GM21786 (cell line): ENCODE results near the gene NCKAP5.

Source experiments
- ATAC-seq: cut with Tn5 transposase; IDR thresholded peaks from one replicate; pipeline ENCODE4 v1.9.1; 2021; ENCODE audit not compliant: unreplicated experiment

Gene NCKAP5

DNA sequence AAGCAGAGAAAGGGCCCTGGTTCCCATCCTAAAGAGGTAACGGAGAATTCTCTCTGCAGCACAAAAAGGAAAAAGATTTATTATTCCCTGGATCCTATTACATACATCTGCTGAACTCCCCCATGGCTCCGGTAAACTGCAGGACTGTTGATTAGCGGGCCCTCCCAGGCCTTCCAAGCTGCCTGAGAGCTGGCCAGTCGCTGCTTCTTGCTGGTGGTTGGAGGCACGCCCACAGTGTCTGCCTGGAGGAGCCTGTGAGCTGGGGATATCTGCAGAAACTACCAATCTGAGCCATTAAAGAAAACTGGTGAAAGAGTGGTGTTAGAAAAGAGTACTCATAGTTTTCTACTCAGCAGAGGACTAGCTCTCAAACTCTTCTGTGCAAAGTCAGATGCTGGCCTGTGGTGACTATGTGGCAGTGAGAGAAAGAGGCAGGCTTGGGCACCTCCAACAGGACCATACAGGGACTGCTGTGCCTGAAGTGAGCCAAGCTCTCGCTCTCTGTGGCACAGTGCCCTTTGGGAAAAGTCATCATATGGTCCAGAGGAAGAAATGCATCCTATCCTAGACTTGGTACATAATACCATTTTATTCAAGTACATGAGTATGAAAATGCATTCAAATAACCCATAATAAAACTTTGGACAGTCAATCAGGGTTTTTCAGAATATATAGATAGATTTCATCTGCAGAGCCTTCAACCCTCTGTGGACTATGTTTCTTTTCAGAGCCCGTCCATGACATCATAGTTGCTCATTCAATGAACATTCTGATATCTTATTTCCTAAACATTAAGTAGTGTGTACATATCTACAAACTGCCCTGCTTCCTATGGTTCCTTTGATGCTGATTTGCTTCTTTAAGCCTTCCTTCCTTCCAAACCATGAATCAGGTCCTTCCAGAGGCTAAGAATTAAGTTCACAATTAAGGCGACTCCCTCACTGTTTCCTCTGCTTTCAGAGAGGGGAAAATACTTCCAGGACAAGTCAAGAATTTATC lies 656.2 kb downstream of the NCKAP5 start:
- ATAC-seq, result no peak

DNA sequence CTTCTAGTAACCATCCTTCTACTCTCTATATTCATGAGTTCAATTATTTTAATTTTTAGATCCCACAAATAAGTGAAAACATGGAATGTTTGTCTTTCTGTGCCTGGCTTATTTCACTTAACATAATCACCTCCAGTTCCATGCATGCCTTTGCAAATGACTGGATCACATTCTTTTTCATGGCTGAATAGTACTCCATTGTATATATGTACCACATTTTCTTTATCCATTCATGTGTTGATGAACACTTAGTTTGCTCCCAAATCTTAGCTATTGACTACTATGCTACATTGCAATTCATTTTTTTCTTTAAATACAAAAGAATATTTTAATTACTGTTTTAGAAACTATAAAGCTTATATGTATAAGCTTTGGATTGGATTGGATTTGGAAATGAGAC lies 657.8 kb downstream of the NCKAP5 start:
- ATAC-seq, result no peak

DNA sequence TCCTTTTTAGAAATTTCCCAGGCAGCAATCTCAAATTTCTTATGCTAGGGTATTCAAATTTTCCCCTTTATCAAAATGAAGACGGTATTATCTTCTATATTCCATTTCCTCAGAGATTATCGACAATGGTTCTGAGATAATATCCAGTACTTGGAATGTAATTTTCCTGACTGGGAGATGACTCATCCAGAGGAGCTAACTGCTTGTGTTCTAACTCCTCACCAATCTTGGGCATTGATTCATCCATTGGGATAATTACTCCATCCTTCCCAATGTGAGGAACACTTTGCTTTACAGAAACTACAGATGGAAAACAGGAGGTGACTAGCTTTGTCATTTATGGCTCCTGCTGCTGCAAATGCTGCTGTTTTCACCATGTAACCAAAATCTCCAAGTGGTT lies 658.8 kb downstream of the NCKAP5 start:
- ATAC-seq, result no peak

DNA sequence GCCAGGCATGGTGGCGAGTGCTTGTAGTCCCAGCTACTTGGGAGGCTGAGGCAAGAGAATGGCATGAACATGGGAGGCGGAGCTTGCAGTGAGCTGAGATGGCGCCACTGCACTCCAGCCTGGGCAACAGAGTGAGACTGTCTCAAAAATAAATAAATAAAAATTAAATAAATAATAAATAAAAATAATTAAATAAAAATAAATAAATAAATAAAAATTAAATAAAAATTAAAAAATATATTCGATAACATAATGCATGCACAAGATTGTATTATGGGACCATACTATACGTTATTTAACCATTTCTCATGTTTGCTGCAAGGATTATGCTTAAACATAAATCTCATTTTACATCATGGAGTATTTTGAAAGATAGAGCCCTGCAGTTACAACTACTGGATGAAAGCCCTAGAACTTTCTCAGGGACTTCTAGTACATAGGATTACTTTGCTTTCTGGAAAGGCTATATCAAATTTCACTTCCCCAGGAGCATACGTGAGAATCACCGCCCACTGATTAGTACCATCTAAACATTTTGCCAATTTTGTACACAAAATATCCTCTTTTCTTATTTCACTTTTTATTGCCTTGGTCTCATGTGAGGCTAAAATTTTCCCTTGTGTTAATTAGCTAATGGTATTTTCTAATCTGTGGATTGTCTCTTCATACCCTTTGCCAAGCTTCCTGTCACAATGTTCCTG lies 664.0 kb downstream of the NCKAP5 start:
- no peak for ATAC-seq

DNA sequence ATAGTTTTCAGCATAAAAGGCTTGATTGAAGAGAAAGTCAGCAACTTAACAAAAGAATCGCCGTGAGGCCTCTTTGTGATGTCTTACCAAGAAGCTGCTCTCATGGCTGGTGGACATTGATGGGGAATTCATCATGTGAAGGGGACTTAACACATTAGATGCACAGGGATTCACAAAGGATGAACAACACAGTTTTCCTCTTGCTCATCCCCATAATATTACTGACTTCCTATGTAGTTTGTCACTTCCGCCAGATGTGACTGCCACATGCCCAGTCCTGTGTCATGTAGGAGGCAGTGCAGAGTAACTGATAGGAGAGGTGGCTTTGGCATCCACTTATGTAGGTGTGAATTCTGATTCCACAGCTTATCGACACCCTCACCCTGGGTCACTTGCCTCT lies 665.6 kb downstream of the NCKAP5 start:
- no peak for ATAC-seq

DNA sequence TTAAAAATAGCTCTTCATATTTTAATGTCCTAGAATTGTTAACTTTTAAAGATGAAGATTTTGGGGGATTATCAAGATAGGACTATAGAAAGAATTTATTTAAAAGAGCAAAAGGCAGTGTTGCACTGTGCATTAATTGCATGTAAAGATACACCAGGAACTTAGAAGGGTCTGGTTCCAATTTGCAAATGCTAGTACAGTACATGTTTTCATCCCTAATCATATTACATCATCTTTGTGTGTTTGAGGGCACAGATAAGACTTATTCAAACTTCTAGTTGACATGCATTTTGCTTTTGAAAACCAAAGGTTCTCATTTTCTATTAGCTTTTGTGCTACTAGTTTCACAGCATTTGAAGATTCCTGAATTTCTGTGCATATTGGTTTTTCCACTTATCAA lies 666.6 kb downstream of the NCKAP5 start:
- no peak for ATAC-seq

DNA sequence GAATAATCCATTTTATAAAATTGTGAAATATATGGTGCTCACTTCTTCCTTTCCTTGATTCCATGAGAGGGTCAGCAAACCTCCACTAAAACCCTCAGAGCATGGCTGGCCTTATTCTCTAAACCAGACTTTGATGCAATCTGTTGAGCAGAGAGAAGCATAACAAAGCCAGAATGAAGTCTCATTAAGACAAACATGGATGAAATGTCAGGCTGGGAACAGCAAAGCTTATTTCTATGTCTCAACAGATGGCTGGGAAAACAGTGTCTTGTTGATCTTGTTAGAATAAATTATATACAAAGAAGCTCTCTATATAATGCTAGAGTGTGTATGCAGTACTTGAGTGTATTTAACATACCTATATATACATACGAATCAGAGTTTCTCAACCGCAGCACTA lies 671.2 kb downstream of the NCKAP5 start:
- ATAC-seq, result no peak

DNA sequence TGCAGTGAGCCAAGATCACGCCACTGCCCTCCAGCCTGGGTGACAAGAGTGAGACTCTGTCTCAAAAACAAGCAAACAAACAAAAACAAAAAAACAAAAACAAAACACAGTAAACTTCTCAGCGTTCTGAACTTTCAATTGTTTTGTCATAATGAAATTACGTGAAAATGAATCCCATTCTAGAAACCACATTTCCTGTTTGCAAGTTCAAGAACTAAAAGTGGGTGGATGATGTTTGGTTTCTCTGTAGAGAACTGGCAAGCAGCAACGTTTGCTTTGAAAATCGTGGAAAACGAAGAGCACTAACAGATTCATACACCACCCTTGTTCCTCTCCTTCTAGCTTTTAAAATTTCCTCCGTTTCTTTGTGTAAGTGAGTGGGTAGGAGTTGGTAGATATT lies 672.2 kb downstream of the NCKAP5 start:
- no peak for ATAC-seq

DNA sequence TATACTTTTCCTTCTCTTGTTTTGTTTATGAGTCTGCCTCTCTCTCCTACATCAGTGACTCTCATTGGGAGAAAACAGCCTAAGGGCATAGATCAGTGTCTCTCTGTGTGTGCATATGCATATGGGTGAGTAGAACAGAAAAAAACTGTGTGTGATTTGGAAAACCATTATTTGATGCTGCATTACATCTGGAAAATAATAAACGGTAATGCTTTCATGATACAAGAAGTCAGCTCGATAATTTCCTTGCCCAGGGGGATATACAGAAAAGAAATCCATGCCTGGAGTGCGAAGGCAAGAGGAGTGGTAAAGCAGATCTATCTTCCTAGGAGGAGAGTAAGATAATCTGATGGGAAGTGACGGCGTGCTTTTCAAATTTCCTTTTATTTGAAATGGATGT lies 676.8 kb downstream of the NCKAP5 start:
- no peak for ATAC-seq

DNA sequence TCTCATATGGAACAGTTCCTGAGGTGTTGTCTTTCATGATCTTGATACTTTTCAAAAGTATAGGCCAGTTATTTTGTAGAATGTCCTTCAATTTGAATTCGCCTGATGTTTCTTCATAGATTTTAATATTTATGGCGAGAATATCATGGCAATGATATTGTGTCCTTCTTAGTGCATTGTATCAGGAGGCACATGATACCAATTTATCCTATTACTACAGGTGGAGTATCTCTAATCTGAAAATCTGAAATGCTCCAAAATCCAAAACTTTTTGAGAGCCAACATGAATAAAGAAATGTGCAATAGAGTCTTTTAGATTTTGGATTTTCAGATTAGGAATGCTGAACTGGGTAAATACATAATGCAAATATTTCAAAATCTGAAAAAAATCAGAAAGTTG lies 681.7 kb downstream of the NCKAP5 start:
- ATAC-seq, result no peak

DNA sequence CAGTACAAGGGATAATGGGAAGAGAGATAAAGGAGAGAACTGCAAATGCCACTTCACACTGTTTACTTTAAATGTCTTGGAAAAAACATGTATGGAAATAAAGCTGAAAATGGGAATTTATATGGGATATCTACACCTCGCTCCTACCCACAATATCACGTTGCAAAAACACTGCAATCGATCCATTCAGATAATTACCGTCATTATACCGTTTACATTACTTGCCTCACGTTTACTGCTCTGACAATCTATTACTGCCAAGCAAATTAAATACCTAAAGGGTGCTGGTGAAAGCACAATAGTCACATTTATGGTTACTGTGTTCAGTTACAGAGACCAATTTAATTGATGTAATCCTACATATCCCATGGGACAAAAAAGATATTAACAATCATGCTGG lies 683.6 kb downstream of the NCKAP5 start:
- ATAC-seq, result no peak

DNA sequence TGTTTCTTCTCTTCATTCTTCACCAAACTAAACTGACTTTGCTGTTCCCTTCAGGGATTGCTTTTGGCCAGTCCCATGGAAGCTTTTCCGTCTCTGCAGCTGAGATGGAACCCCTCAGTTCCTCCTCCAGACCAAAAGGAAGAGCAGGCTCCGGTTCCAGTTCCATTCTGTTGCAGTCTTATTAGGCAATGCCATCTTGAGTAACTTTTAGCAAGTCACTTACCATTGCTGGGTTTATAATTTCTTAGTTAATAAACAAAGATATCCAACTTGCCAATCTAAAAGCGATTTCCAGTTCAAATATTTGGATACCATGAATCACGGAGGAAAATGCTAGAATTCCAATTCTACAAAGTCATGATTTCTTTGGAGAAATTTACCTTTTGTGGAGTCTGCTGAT lies 684.0 kb downstream of the NCKAP5 start:
- no peak for ATAC-seq

DNA sequence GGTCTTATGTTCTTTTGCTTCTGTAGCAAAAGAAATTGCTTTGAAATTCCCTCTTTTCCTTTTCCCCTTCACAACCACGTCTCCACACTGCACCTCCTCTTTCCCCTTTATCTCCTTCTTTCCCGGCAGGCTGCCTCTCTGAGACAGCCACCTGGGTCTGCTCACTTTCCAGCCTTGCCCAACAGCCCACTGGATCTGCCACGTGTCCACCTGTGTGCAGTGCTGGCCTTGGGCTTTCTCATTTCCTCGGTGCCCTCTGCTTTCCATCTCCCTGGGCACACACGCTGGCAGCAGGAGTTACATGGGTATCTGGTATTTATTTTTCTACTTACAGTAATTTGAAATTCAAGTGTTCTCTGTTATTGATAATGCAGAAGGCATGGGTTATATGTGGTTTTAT lies 684.8 kb downstream of the NCKAP5 start:
- ATAC-seq, result no peak

DNA sequence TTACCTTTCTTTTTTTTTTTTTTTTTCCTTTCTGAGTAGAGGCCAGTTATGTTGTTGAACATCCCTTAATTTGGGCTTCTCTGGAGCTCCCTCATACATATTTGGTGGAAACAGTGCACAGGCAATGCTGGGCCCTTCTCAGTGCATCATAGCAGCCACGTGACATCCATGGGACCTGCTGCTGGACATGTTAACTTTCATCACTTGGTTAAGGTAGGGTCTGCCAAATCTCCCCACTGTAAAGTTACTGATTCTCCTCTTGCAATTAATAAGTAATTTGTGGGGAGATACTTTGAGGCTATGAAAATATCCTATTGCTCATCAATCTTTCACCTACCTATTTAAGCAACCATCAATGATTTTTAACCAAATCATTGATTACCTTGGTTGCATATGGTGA lies 686.7 kb downstream of the NCKAP5 start:
- ATAC-seq, result no peak

DNA sequence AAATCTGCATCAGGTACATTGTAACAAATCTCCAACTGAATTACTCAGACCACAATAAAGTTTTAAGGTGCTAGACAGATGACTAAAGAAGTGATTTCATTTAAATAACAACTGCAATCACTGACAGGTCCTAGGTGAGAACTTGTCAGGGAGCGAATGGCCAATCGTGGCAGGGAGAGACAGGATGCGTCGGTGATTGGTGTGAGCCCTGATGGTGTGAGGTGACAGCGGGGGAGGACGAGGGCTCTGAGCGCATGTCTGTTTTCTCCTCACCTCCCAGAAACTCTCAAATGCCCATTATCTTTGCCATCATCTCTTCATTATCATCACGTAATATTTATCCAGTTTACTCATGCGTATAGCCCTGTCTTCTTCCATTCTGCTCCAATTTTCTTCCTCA lies 690.3 kb downstream of the NCKAP5 start:
- ATAC-seq, result no peak

DNA sequence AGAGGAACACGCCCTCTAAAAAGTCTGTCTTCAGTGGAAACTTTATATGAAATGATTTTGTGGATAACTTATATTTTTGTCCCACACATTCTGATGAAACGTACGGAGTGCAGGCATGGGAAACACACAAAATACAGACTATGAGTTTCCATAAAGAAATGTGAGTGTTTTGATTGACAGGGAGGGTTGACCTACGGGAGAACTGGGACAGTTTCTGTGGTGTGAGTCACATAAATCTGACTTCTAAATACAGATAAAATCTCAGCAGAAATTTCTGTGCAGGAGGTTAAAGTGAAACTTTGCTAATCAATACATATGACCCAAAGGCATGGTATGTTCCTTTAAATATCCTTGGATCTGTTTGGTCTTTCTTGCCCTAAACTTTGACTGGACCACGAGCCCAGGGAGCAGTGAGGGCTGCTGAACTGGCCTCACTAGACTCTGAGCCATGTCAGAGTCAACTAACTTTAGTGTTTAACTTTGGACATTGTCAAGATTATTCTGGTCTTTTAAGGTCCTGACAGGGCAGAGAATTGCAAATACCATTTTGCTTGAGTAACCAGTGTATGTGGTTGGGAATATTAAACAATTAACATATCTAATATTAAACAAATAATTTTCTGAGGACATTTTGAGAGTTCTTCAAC lies 691.4 kb downstream of the NCKAP5 start:
- no peak for ATAC-seq

DNA sequence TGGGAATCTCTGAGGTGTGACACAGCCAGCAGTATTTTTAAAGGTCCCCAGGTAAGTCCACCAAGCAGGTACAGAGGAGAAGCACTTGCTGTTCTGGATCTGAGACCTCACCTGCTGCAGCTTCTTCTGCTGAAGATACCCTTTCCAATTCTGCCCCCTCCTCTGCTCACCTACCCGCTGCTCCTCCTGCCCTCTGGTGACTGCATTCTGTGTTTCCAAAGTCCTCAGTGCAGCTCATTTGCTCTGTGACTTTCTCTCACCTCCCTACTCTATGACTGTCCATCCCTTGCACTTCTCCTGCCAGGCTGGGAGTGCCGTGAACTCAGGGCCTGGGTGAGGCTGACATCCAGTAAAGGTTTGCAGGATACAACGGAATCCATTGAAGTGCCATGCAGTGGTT lies 693.1 kb downstream of the NCKAP5 start:
- ATAC-seq, result no peak

DNA sequence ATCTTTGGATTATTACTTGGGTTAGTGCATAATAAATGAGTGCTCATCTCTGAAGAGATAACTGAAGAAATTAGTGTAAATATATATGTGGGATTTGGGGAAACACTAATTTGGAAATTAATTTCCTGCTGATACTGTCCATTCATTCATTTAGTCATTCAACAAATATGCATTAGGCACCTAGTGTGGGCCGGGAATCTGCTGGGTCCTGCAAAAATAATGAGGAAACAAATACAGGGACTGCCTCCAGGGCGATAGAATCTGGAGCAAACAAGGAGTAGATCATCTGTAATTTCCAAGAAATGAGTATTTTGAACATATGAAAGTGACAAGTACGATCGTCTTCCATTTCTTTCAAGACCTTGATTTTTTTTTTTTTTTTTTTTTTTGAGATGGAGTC lies 694.5 kb downstream of the NCKAP5 start:
- ATAC-seq, result no peak

DNA sequence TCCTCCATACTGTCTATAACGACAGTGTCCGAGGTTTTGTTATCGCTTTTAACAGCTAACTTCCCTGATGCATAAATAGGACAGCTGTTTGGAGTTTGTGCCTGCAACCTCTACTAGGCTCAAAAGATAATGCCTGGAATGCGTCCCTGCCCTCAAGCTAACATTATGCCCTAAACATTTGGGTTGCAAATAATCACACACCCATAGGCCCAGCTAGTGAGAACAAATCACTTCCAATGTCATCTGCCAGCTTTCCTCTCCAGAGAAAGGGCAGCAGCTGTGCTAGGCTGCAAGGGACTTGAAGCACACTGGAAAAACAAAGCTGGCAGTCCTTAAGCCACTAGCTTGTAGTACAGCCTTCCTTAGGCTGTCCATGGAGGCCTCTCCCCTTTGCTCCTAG lies 696.4 kb downstream of the NCKAP5 start:
- no peak for ATAC-seq

DNA sequence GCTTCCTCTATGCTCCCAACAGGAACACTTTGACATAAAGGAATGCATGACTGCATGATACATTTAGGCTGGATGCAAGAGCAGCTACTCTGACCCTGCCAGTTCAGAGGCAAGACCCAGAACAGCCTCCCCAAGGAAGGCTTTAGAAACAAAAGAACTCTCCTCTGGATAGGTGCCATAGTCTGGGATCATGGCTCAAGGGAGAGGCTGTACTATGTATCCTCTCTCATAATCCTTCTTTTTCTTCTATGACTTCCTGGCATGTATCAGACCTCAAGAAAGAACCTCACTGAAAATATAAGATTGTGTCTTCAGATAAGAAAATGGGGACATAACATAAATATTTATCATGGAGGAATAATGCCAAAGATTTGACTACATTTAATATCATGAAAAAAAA lies 704.3 kb downstream of the NCKAP5 start:
- no peak for ATAC-seq

DNA sequence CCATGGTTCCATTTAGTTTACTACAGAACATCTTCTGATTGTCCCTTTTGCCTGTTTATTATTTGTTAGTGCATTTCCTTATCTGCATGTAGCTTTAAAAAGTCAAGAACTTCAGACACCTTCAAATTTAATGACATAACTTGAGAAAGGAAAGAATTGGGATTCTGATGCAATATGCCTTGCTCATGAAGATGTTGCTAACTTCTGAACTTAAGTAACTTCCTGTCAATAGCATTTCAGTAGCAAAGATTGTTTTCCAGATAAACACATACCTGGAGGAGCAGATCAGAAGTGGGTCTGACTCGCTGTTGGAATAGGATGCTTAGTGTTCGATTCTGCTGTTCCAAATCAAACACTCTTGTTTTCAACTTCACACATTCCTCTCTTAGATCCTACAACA lies 708.0 kb downstream of the NCKAP5 start:
- no peak for ATAC-seq

DNA sequence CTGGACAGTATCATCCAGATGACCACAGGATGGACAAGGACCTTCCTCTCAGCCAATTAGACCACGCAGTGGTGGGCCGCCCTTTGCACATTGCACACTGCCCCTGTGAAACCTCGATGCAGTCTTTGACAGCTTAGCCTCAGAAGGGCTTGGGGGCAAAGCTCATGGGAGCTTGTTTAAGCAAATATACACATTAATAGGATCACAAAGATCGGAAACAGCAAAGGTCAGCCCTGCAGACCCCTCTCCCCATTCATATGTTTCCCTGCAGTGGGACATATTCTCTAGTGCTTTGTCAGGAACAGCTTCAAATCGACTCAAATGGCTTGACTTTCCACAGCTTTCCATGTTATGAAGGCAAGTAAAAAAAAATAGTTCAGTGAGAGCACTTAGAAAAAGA lies 708.7 kb downstream of the NCKAP5 start:
- no peak for ATAC-seq
